COLO668 (cell line): ENCODE data around the gene CAMTA1.

Experiments used
- DNase-seq: peaks from one replicate; lab custom pipeline; 2025; ENCODE audit not compliant: unreplicated experiment; lab: John Stamatoyannopoulos, UW

Gene CAMTA1

DNA sequence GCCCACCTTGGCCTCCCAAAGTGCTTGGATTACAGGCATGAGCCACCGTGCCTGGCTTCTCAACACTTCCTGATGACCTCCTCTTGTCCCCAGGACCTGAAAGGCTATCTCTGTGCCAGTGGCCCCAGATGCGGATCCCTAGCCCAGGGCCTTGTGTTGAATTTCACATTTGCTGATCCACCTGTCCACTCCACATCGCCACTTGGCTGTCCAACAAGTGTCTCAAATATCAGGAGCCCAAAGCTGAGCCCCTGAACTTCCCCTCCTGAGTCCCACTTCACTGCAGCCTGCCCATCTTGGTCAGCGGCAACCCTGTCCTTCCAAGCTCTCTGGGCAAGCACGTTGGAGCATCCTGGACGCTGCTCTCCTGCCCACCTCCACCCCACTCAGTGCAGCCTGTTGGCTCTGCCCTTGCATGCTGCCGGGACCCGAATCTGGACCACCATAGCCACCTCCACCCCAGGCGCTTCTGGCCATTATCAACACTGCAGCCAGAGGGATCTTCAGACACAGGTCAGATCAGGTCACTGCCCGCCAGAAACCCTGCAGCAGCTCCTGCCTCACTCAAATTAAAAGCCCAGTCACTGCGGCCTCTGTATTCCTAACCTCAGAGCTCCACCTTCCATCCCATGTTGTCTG, 633.3 kb downstream of the CAMTA1 start:
- no peak for DNase-seq

DNA sequence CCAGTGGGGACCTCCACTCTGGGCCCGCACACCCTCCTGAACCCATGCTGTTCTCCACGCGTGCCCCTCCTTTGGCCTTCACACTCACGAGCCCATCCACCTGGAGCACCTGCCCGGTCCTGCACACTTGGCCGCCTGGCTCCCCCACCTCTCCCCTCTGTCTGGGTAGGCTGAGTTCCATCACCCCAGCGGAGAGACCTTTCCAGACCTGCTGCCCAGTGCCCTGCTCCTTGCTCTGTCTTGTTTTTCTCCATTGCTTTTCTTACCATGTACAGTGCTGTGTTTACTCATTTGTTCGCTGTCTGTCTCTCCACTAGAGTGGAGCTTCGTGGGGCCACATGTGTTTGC, 634.8 kb downstream of the CAMTA1 start:
- no peak for DNase-seq

DNA sequence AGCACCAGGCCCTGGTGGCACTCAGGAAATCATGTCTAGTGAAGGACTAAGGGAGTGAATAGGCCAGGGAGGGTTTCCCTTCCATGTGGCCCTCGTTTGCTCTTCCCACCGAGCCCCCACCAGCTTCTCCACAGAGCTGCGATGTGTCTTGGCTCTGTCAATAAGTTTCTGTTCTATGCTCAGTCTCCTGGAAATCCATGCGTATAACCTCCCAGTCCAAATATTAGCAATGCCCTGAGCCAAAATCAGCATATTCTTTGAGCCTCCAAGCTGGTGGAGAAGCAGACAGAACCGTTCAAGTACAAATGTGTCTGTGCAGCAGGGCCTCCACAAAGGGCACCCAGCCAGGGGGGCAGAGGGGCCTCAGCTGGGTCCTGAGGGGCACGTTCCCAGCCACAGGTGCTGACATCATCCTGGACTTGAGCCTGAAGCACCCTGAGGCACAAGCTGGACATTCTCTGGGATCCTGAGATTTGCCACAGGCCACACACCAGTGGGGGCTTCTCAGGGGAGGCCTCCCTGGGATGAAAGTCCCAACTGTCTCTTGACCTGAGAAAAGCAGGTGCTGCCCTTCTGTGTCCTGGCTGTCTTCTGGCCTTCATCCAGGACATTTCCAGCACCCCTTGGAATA, 635.3 kb downstream of the CAMTA1 start:
- no peak for DNase-seq

GRCh38 chr1:7421471-7422075, 636.3 kb downstream of the CAMTA1 start:
- DNase-seq, result no peak

DNA sequence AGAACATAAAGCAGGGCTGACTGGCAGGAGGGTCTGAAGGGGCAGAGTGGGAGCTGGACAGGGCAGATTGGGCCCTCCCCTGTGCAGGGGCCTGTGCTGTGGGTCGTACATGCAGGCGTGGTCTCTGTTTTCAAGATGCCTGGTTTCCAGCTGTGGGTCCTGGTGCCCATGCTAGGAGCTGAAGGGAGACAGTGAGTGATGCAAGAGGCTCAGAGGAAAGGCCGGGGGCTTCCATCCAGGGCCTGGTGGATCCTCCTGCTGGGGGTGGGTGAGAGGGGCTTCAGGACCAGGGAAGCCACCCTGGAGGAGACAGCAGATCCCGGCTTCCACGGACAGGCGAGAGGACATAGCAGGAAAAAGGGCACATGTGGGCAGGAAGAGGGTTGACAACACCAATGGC, 636.8 kb downstream of the CAMTA1 start:
- no peak for DNase-seq

DNA sequence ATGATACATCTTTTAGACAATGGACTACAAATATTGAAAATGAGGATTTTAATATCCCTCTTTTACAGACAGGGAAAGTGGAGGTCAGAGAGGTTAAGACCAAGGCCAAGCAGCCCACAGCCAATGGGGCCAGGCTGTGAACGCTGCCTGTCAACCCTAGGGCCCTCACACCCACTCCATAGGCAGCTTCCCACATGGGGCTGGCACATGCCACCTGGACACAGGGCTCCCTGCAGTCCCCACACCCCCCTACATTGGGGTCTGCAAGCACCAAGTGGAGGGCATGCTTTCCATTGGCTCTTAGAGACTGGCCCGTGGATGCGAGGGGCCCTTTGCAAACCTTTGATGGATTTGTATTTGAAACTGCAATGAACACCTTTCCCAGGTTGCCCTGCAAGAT, 637.3 kb downstream of the CAMTA1 start:
- no peak for DNase-seq

DNA sequence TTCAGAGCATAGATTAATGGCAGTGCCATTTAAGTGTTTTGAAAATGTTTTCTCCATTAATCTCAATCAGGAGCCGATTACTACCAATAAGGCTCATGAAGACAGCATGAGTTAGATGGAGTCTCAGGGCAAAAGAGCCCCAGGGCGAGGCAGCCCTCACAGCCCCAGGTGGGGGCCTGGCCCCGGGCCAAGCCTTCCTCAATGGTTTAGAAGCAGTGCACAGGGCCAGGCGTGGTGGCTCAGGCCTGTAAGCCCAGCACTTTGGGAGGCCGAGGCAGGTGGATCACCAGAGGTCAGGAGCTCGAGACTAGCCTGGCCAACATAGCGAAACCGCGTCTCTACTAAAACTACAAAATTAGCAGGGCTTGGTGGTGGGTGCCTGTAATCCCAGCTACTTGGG, 637.7 kb downstream of the CAMTA1 start:
- peak; percentile 70 for DNase-seq

DNA sequence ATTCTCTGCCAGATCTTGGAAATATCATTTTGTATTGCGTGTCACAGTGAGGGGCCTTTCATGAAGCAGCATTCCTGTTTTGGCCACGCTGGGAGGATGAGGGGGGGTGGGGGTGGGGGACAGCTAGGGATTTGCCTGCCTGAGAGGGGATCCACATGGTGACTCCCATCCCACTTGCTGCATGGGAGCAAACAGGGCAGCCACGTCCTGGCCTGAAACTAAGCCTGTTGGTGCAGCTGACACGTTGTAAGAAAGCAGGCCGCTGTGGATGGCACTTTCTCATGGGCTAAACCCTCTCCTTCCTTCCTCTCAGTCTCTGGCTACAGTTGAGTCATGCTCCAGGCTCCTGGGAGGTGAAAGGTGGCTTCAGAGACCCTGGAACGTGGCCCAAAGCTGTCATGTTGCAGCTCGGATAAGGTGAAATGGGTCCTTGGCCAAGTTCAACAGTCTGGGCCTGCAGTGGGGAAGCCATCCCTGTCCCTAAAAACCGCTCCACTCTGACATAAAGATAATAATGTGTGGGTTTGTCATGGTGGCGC, 639.2 kb downstream of the CAMTA1 start:
- DNase-seq, result no peak

DNA sequence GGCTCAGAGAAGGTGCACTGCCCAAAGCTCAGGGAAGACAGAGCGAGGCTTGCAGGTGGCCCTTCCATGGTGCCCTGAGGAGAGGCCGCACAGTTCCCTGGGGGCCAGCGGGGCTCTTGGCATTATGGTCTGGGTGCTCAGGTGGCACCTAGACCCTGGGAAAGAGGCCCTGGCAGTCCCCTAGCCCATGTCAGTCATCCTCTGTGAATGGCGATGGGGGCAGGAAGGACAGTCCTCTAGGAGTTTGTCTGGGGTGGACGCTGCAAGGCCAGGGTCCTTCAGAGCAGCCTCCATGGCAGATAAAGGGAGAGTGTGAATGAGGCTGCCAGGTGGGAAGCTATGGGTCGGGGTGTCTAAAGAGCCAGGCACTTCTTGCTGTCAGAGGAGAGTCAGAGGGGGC, 640.0 kb downstream of the CAMTA1 start:
- no peak for DNase-seq

- DNase-seq, result no peak
Observed at GRCh38 chr1:7425771-7426170, 640.5 kb downstream of the CAMTA1 start.

DNA sequence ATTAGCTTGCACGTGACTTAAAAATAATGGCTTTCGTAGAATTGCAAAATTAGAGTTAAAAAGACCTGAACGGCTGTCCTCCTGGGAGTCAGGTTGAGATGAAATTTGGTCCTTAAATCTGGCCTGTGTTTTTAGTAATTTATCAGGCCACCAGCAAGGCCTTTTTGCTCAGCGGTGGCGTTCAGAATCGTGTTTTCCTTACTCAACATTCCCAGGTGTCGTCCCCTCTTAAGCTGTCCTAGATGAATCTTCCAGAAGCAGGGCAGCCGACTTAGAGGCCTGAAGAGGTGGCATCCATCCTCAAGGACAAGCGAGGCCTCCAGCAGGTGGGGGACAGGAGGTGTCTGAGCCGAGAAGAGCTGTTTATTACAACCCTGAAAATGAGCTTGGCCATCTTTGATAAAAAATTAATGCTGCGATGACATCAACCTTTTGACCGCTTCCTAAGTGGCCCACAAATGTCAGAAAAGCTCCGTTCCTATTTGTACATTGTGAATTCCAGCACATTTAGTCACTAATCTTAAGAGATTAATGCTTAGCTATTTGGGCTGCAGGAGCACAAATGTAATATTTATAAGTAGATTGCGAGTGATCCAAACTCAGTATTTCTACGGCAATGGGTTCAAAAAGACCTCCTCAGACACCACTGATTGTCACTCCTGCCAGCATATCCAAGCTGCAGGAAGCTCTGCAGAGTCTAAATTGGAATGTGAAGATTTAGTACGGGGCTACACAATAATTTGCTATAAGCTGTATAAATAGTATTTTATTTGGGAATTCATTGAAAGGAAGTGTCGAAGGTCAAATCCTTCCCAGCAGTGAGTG, 641.7 kb downstream of the CAMTA1 start:
- no peak for DNase-seq

DNA sequence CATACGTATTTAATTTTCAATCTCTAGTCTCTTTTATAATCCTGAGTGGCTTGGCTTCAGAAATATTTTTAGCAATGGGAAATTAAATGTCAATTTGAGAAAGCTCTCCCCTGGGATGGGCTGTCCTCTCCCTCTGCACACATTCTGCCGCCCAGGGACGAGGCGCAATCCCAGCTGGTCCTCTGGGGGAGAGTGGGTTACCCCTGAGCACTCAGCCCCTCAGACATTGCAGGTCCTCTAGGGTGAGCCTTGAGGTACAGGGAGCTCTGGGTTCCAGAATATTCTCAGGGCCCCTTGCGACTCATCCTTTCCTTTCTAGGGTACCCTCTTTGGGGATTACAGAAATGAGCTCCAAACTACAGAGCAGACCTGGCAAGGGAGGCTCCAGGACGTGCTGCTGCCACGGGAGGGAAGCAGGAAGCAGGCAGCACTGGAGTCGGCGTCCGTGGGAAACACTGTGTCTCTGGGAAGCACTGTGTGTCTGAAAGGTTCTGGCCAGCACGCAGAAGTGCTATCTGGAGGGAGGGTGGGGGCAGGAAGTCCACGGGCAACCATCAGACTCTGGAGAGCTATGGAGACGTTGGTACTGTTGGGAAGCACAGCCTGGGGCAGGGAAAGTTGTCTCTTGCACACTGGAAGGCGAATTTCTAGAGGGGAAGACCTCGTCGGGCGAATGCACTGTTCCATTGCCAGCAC, 642.5 kb downstream of the CAMTA1 start:
- no peak for DNase-seq

- DNase-seq, result no peak
Observed at GRCh38 chr1:7429290-7429689, 644.0 kb downstream of the CAMTA1 start.

DNA sequence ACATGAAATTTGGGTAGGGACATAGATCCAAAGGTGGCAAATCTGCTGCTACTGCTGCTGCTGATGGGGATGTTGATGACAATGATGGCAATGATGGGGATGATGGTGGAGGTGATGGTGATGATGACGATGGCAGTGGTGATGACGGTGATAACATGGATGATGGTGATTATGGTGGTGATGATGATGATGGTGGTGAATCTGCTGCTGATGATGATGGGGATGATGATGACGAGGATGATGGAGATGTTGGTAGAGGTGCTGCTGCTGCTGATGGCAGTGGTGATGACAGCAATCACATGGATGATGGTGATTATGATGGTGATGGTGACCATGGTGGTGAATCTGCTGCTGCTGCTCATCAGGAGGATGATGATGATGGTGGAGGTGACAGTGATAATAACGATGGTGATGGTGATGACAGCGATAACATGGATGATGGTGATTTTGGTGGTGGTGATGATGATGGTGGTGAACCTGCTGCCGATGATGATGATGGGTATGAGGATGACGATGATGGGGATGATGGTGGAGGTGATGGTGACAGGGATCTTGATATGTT, 644.9 kb downstream of the CAMTA1 start:
- no peak for DNase-seq

DNA sequence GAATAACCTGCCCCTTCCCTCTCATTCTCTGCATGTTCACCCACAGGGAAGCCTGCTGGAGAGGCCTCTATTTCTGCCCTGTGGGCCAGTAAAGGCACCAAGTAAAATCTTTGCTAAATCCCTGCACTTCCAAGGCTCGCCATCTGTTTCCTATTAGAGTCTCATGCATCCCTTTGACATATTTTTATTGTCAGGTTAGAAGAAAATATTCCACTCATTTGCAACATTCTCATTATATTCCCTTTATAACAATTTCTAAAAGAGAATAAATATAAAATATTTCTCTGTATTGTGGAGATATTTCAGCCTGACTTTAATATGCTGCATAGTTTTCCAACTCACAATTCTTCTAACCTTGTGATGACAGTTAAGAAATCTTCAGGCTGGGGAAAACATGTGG, 645.4 kb downstream of the CAMTA1 start:
- DNase-seq, result no peak

DNA sequence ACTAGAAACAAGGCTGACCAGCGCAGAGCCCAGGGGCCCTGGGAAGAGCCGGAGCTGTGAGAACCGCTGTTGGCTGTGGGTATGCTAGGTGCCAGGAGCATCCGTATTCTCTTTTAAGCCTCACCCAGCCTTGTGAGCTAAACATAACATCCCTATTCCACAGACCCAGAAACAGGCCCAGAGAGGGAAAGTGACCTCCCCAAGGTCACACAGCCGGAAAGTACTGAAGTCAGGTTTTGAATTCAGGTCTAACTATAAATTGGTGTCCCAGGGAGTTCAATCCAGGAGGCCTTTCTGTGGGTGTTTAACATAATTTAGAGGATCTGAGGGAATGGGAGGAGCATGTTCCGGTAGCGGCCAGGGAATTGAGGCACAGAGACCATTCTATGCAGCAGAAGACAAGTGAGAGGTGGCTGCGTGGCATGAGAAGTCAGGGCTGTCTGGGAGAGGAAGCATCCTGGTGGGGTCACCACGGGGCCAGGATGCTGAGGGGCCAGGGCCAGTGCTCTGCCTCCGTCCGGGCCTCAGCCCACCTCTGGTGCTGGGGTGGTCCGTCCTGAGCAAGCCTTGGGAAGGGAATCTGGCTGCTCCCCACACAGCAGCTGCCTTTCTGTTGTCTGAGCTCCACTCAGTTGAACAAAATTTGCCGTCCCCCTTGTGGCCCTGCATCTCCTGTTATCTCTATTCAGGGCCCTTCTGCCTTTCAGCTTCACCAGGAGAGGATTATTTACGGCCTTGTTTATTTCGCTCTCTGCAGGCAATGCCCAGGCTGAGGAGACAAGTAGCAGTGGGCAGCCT, 647.0 kb downstream of the CAMTA1 start:
- DNase-seq, result peak; percentile 80

- peak; percentile 67 for DNase-seq
Observed at GRCh38 chr1:7432900-7433380, 647.7 kb downstream of the CAMTA1 start.

- no peak for DNase-seq
Observed at GRCh38 chr1:7434566-7434965, 649.3 kb downstream of the CAMTA1 start.

- DNase-seq, result no peak
Observed at GRCh38 chr1:7435276-7436055, 650.2 kb downstream of the CAMTA1 start.
